Activated T-cell treated with anti-CD3 and anti-CD28 coated beads, Interleukin-2, amount 50 U/mL, for 72 hours (primary cell): Measurements from ENCODE around the gene PCYOX1L. TPM values are rescaled to one million over a fixed set of nuclear protein-coding genes. Genes with fewer than 3 reads are reported as not detected.

Experiments
- ATAC-seq, 2 donors: fragments of 150-1000 bp; cut with Tn5 transposase; replicated peaks in 1 of 2; 2 replicates each; pipeline ENCODE4 v1.10.0; 2021; ENCODE audit warnings: moderate library complexity in 2 of 2, mild to moderate bottlenecking in 1 of 2
- DNase-seq, 2 donors: peaks; one replicate each; pipeline ENCODE4 v3.0.0; 2021 to 2022; ENCODE audit warnings: mixed read lengths in 1 of 2
- H3K27ac Mint-ChIP-seq: one replicate; pipeline ENCODE4 v1.8.0; 2022; ENCODE audit warnings: mild to moderate bottlenecking, moderate library complexity, mixed read lengths
- H3K27me3 Mint-ChIP-seq: one replicate; pipeline ENCODE4 v1.8.0; 2022; ENCODE audit warnings: low read depth, mixed read lengths
- H3K36me3 Mint-ChIP-seq, 2 donors: one replicate each; pipeline ENCODE4 v1.8.0; 2022; ENCODE audit warnings: mixed read lengths in 2 of 2, mild to moderate bottlenecking in 1 of 2; ENCODE audit not compliant: insufficient read depth in 2 of 2
- H3K4me1 Mint-ChIP-seq: one replicate; pipeline ENCODE4 v1.8.0; 2022; ENCODE audit warnings: low read depth, mixed read lengths
- H3K4me3 Mint-ChIP-seq, 2 donors: one replicate each; pipeline ENCODE4 v1.8.0; 2022; ENCODE audit warnings: mild to moderate bottlenecking in 2 of 2, mixed read lengths in 2 of 2, moderate library complexity in 2 of 2
- H3K9me3 Mint-ChIP-seq, 2 donors: one replicate each; pipeline ENCODE4 v1.8.0; 2022; ENCODE audit warnings: mixed read lengths in 2 of 2
- total RNA-seq, 2 donors: library from RNA; stranded (reverse); gene quantifications; one replicate each; pipeline ENCODE4 v1.2.3, GENCODE V29; 2022

Gene PCYOX1L
- total RNA-seq, 2 donors from 2014 or later: 18.2 to 24.4 TPM

GRCh38 chr5:149411738-149412519, 54.1 kb downstream of the PCYOX1L start:
- H3K4me3 Mint-ChIP-seq: no peak overlapping the region
- H3K9me3 Mint-ChIP-seq: no peaks in the 10 kb centered on the region
- no peak for DNase-seq
- H3K4me1 Mint-ChIP-seq: no peaks in the 10 kb centered on the region
- H3K36me3 Mint-ChIP-seq: no peaks in the 10 kb centered on the region
- ATAC-seq: no peak
- H3K27me3 Mint-ChIP-seq: no peaks in the 10 kb centered on the region
- no peak overlapping the region for H3K27ac Mint-ChIP-seq

- Mint-ChIP-seq H3K27me3 (no peaks in the 10 kb centered on the region), H3K27ac (no peak overlapping the region), H3K36me3 (no peaks in the 10 kb centered on the region), H3K4me3 (no peak overlapping the region), H3K9me3 (no peaks in the 10 kb centered on the region), H3K4me1 (no peaks in the 10 kb centered on the region)
- no peak for DNase-seq
- ATAC-seq: no peak
These were observed 55.1 kb downstream of the PCYOX1L start for GRCh38 chr5:149412783-149413476.

GRCh38 chr5:149413477-149414210, 55.8 kb downstream of the PCYOX1L start:
- ATAC-seq (no peak), DNase-seq (no peak)
- H3K4me3 Mint-ChIP-seq: no peak overlapping the region
- no peaks in the 10 kb centered on the region for H3K9me3 Mint-ChIP-seq
- H3K27ac Mint-ChIP-seq: no peak overlapping the region
- no peaks in the 10 kb centered on the region for H3K27me3 Mint-ChIP-seq
- H3K36me3 Mint-ChIP-seq: no peaks in the 10 kb centered on the region
- H3K4me1 Mint-ChIP-seq: no peaks in the 10 kb centered on the region

GRCh38 chr5:149414405-149415065, 56.7 kb downstream of the PCYOX1L start:
- no peak overlapping the region for H3K27ac Mint-ChIP-seq
- H3K27me3 Mint-ChIP-seq: no peaks in the 10 kb centered on the region
- H3K9me3 Mint-ChIP-seq: no peaks in the 10 kb centered on the region
- no peaks in the 10 kb centered on the region for H3K4me1 Mint-ChIP-seq
- H3K4me3 Mint-ChIP-seq: no peak overlapping the region
- H3K36me3 Mint-ChIP-seq: no peaks in the 10 kb centered on the region
- ATAC-seq (no peak), DNase-seq (no peak)

GRCh38 chr5:149415066-149415967, 57.5 kb downstream of the PCYOX1L start:
- H3K27me3 Mint-ChIP-seq: no peaks in the 10 kb centered on the region
- DNase-seq (no peak), ATAC-seq (no peak)
- no peaks in the 10 kb centered on the region for H3K4me1 Mint-ChIP-seq
- no peak overlapping the region for H3K27ac Mint-ChIP-seq
- no peaks in the 10 kb centered on the region for H3K9me3 Mint-ChIP-seq
- H3K36me3 Mint-ChIP-seq: no peaks in the 10 kb centered on the region
- H3K4me3 Mint-ChIP-seq: no peak overlapping the region

GRCh38 chr5:149416987-149417710, 59.3 kb downstream of the PCYOX1L start:
- no peak for DNase-seq
- Mint-ChIP-seq H3K27me3 (no peaks in the 10 kb centered on the region), H3K9me3 (no peaks in the 10 kb centered on the region), H3K36me3 (no peaks in the 10 kb centered on the region), H3K4me1 (peaks cover 3% of the 10 kb centered on the region), H3K4me3 (no peak overlapping the region), H3K27ac (no peak overlapping the region)
- ATAC-seq: no peak

GRCh38 chr5:149417711-149418368, 60.0 kb downstream of the PCYOX1L start:
- H3K4me3 Mint-ChIP-seq: no peak overlapping the region
- no peaks in the 10 kb centered on the region for H3K27me3 Mint-ChIP-seq
- no peak for DNase-seq
- no peak overlapping the region for H3K27ac Mint-ChIP-seq
- no peak for ATAC-seq
- no peaks in the 10 kb centered on the region for H3K9me3 Mint-ChIP-seq
- no peaks in the 10 kb centered on the region for H3K36me3 Mint-ChIP-seq
- H3K4me1 Mint-ChIP-seq: peaks cover 4% of the 10 kb centered on the region

GRCh38 chr5:149418910-149419531, 61.2 kb downstream of the PCYOX1L start:
- H3K9me3 Mint-ChIP-seq: no peaks in the 10 kb centered on the region
- no peak for DNase-seq
- no peak overlapping the region for H3K27ac Mint-ChIP-seq
- no peaks in the 10 kb centered on the region for H3K36me3 Mint-ChIP-seq
- no peak overlapping the region for H3K4me3 Mint-ChIP-seq
- no peak for ATAC-seq
- H3K4me1 Mint-ChIP-seq: peaks cover 4% of the 10 kb centered on the region
- no peaks in the 10 kb centered on the region for H3K27me3 Mint-ChIP-seq

Other genes with a start within 250 kb of the PCYOX1L start
- under 1 TPM; 0.14 to 0.19 TPM for gene ABLIM3, start 216.6 kb upstream of the PCYOX1L start, total RNA-seq
- gene AFAP1L1, start 86.2 kb upstream of the PCYOX1L start, total RNA-seq: under 1 TPM; 0.12 to 0.17 TPM
- 10 to 100 TPM; 39.6 to 42.7 TPM for gene GRPEL2, start 12.5 kb upstream of the PCYOX1L start, total RNA-seq
- gene IL17B, start 21.2 kb downstream of the PCYOX1L start, total RNA-seq: not detected
- gene CSNK1A1, start 193.4 kb downstream of the PCYOX1L start, total RNA-seq: 100 to 1,000 TPM; 176 to 209 TPM
- gene ARHGEF37, start 223.5 kb downstream of the PCYOX1L start, total RNA-seq: 1 to 10 TPM; 1.6 to 3.7 TPM